ENCODE measurements around the gene NOL12. TPM values are rescaled to one million over a fixed set of nuclear protein-coding genes. Genes with fewer than 3 reads are reported as not detected.

The NOL12 gene
- total RNA-seq, 2 experiments from 2014 or later = 50.5 to 54.6 TPM

Other genes with a start within 250 kb of the NOL12 start
- gene MFNG, start 200.0 kb upstream of the NOL12 start, total RNA-seq = 100 to 1,000 TPM; 191 to 199 TPM
- under 1 TPM in 1 of 2 experiments, not detected in 1; 0.29 TPM for gene CARD10, start 166.9 kb upstream of the NOL12 start, total RNA-seq
- under 1 TPM; 0.36 to 0.73 TPM for gene CDC42EP1, start 125.9 kb upstream of the NOL12 start, total RNA-seq
- gene LGALS2, start 106.3 kb upstream of the NOL12 start, total RNA-seq = not detected
- 10 to 100 TPM; 75.5 to 80.3 TPM for gene GGA1, start 77.5 kb upstream of the NOL12 start, total RNA-seq
- gene SH3BP1, start 46.7 kb upstream of the NOL12 start, total RNA-seq = 100 to 1,000 TPM; 102 to 105 TPM
- gene PDXP, start 27.6 kb upstream of the NOL12 start, total RNA-seq = 10 to 100 TPM; 46.2 to 50.6 TPM
- 100 to 1,000 TPM; 278 to 297 TPM for gene LGALS1, start 10.7 kb upstream of the NOL12 start, total RNA-seq
- 10 to 100 TPM; 24.1 to 24.8 TPM for gene TRIOBP, start 10.7 kb downstream of the NOL12 start, total RNA-seq
- gene GCAT, start 121.6 kb downstream of the NOL12 start, total RNA-seq = 10 to 100 TPM; 10.9 to 11.7 TPM
- gene GALR3, start 137.0 kb downstream of the NOL12 start, total RNA-seq = not detected
- gene ANKRD54, start 158.0 kb downstream of the NOL12 start, total RNA-seq = 10 to 100 TPM; 25.4 to 26.4 TPM
- 100 to 1,000 TPM; 533 to 559 TPM for gene EIF3L, start 163.1 kb downstream of the NOL12 start, total RNA-seq
- gene MICALL1, start 220.0 kb downstream of the NOL12 start, total RNA-seq = 10 to 100 TPM; 17.9 to 20.5 TPM

Data from activated CD8-positive, alpha-beta memory T cell treated with anti-CD3 and anti-CD28 coated beads for 36 hours (primary cell).